Tibial nerve (tissue), 4 donors: ENCODE data around the gene CTSF. TPM values are rescaled to one million over a fixed set of nuclear protein-coding genes. Genes with fewer than 3 reads are reported as not detected.

Experiments
- DNase-seq, 2 donors: peaks; one replicate each; pipeline ENCODE4 v3.0.0-alpha.2; 2019; ENCODE audit warnings: low spot score in 2 of 2
- H3K27ac ChIP-seq, 4 donors: fragments of 200-600 bp; sonication (generic) in 3 of 4; one replicate each; pipeline ENCODE4 v1.5.1; 2017 to 2019; ENCODE audit warnings: mild to moderate bottlenecking in 1 of 4
- H3K27me3 ChIP-seq, 2 donors: fragments of 200-600 bp; sonication (generic) in 1 of 2; one replicate each; pipeline versions ENCODE4 v1.5.1 to v1.6.0; 2017 to 2019
- H3K36me3 ChIP-seq, 3 donors: fragments of 200-600 bp; sonication (generic); one replicate each; pipeline ENCODE4 v1.5.1; 2018 to 2019
- H3K4me1 ChIP-seq, 4 donors: fragments of 200-600 bp; sonication (generic) in 3 of 4; one replicate each; pipeline ENCODE4 v1.5.1; 2017 to 2019
- H3K4me3 ChIP-seq, 4 donors: fragments of 200-600 bp; sonication (generic) in 3 of 4; one replicate each; pipeline ENCODE4 v1.5.1; 2017 to 2019; ENCODE audit warnings: mild to moderate bottlenecking in 1 of 4, moderate library complexity in 1 of 4
- H3K9me3 ChIP-seq, 4 donors: fragments of 200-600 bp; sonication (generic) in 3 of 4; one replicate each; pipeline ENCODE4 v1.5.1; 2017 to 2019
- CTCF ChIP-seq, 5 experiments: fragments of 200-600 bp in 3 of 5; fragments of 450-650 bp in 2 of 5; sonication (generic) in 3 of 5; IDR thresholded peaks; one replicate each; pipeline ENCODE4 v1.5.1; 2016 to 2019; ENCODE audit warnings: antibody characterized with exemption in 5 of 5, mild to moderate bottlenecking in 3 of 5, moderate library complexity in 2 of 5
- EP300 ChIP-seq, 2 donors: sonication (generic); formaldehyde crosslinking; IDR thresholded peaks; one replicate each; pipeline ENCODE4 v1.6.1; 2017; ENCODE audit warnings: antibody characterized with exemption in 2 of 2, mild to moderate bottlenecking in 1 of 2
- POLR2A ChIP-seq, 2 donors: fragments of 450-650 bp; IDR thresholded peaks; one replicate each; pipeline ENCODE4 v1.6.1; 2017; ENCODE audit warnings: antibody characterized with exemption in 2 of 2, mild to moderate bottlenecking in 2 of 2, moderate library complexity in 2 of 2
- WGBS, 2 donors: methylation state at CpG; one replicate each; pipeline ENCODE4 v1.1.5; 2018; 5-methylcytosine and 5-hydroxymethylcytosine counted together
- total RNA-seq, 4 donors: library from RNA; depleted of rRNA; stranded (reverse); fragments of >200 nt; gene quantifications; one replicate each; pipeline ENCODE4 v1.1.0, GENCODE V29; 2016

CTSF gene
- total RNA-seq, 4 donors from 2014 or later: 102 to 322 (median 190) TPM

GRCh38 chr11:66549696-66550095 is 18.7 kb downstream of the CTSF start:
- no peaks in the 10 kb centered on the region for H3K9me3 ChIP-seq
- H3K4me3 ChIP-seq: no peak overlapping the region
- no peak for DNase-seq
- TF ChIP-seq EP300 (IDR thresholded peaks at IDR 0.05) (no peak), POLR2A (IDR thresholded peaks at IDR 0.05) (no peak), CTCF (IDR thresholded peaks at IDR 0.05) (no peak)
- no peak overlapping the region for H3K27ac ChIP-seq
- WGBS, 2 donors: 75 to 88% methylated on average over 3 of the region's 3 CpGs
- no peaks in the 10 kb centered on the region for H3K36me3 ChIP-seq
- no peaks in the 10 kb centered on the region for H3K27me3 ChIP-seq
- H3K4me1 ChIP-seq: peaks cover 4 to 29% (median 16%) of the 10 kb centered on the region in 4 donors

DNA sequence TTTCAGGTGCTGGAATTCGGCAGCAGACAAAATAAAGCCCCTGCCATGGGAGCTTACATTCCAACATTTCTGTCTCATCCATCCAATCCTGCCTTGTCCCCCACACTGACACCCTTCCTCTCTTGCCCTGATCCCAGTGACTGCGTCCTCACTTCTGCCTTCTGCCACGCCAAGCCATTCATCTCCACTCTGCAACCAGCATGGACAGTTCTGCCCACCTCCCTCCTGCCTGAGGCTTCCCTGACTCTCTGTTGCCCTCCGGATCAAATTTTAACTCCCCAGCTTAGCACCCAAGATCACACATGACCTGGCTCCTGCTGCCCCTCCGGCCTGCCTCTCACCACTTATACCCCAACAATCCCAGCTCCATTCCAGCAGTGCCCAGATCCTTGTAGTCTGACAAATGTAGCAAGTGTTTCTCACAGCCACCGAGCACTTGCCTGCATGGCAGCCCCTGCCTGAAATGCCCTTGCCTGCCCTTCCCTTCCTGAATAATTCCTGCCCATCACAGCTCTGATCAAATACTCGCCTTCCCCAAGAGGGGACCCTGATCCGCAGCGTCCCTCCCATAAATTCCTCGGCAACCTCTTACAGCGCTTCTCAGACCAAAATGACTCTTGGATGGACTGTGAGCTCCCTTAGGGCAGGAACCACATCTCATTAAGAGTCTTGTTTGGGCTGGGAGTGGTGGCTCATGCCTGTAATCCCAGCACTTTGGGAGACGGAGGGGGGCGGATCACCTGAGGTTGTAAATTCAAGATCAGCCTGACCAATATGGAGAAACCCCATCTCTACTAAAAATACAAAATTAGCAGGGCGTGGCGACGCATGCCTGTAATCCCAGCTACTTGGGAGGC is 19.4 kb downstream of the CTSF start:
- H3K27me3 ChIP-seq: no peaks in the 10 kb centered on the region
- no peak overlapping the region for H3K27ac ChIP-seq
- H3K4me3 ChIP-seq: no peak overlapping the region
- no peaks in the 10 kb centered on the region for H3K9me3 ChIP-seq
- DNase-seq: no peak
- WGBS, 2 donors: 49 to 53% methylated on average over 16 of the region's 16 CpGs
- TF ChIP-seq EP300 (IDR thresholded peaks at IDR 0.05) (no peak), CTCF (IDR thresholded peaks at IDR 0.05) (no peak), POLR2A (IDR thresholded peaks at IDR 0.05) (no peak)
- H3K36me3 ChIP-seq: no peaks in the 10 kb centered on the region
- peaks cover 4 to 36% (median 21%) of the 10 kb centered on the region in 4 donors for H3K4me1 ChIP-seq

- no peak for DNase-seq
- TF ChIP-seq POLR2A (IDR thresholded peaks at IDR 0.05) (no peak), CTCF (IDR thresholded peaks at IDR 0.05) (no peak), EP300 (IDR thresholded peaks at IDR 0.05) (no peak)
- H3K27ac ChIP-seq: no peak overlapping the region
These were observed 20.4 kb downstream of the CTSF start for GRCh38 chr11:66548041-66548440.

GRCh38 chr11:66547662-66548009 is 20.8 kb downstream of the CTSF start:
- Histone ChIP-seq H3K4me1 (peaks cover 4 to 50% (median 24%) of the 10 kb centered on the region in 4 donors), H3K4me3 (no peak overlapping the region), H3K27ac (peak overlapping the region in 1 of 4 donors; percentile 70), H3K27me3 (no peaks in the 10 kb centered on the region), H3K36me3 (peaks cover 0 to 10% (median 0%) of the 10 kb centered on the region in 3 donors), H3K9me3 (no peaks in the 10 kb centered on the region)
- 30 to 63% methylated on average over 3 of the region's 5 CpGs for WGBS, 2 donors
- DNase-seq: no peak
- no peak for TF ChIP-seq CTCF (IDR thresholded peaks at IDR 0.05)
- no peak for TF ChIP-seq POLR2A (IDR thresholded peaks at IDR 0.05)
- TF ChIP-seq EP300 (IDR thresholded peaks at IDR 0.05): no peak

More at GRCh38 chr11:66548041-66548440, 20.4 kb downstream of the CTSF start:
- H3K4me3 ChIP-seq: no peak overlapping the region
- 58 to 69% methylated on average over 6 to 11 of the region's 11 CpGs for WGBS, 2 donors
- peaks cover 0 to 6% (median 0%) of the 10 kb centered on the region in 3 donors for H3K36me3 ChIP-seq
- no peaks in the 10 kb centered on the region for H3K9me3 ChIP-seq
- peaks cover 4 to 46% (median 24%) of the 10 kb centered on the region in 4 donors for H3K4me1 ChIP-seq
- H3K27me3 ChIP-seq: no peaks in the 10 kb centered on the region

DNA sequence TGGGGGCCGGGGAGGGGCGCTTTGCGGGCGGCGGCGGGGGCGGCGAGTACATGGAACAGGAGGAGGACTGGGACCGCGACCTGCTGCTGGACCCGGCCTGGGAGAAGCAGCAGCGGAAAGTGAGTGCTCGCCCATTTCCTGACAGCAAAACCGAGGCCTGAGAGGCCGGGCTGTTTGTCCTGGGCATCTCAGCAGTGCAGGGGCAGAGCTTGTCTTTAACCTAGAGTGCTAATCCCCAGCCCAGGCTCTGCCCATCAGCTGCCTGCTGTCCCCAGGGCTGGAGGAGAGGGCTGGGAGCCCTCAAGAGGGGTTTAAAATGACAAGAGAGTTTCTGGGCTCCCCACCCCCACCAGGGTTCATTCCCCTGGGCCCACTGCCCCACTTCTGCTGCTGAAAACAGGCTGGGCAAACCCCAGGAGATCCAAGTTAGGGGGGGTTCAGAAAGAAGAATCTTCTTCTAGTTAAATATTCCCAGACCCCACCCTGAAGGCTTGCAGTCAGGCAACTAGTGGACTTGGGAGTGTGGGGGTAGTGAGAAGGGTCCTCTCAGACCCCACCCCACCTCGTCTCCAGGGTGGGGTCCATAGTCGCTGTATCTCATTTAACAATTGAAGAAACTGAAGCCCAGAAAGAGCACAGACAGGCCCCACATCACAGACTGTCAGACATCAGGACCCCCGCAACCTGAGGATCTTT is 21.3 kb downstream of the CTSF start:
- H3K4me3 ChIP-seq: peak overlapping the region in 3 of 4 donors; percentile 65 to 74 (median 70)
- peak overlapping the region in 2 of 4 donors; percentile 70 to 75 for H3K27ac ChIP-seq
- peaks cover 4 to 55% (median 24%) of the 10 kb centered on the region in 4 donors for H3K4me1 ChIP-seq
- H3K36me3 ChIP-seq: peaks cover 0 to 15% (median 0%) of the 10 kb centered on the region in 3 donors
- no peak for DNase-seq
- H3K27me3 ChIP-seq: no peaks in the 10 kb centered on the region
- no peaks in the 10 kb centered on the region for H3K9me3 ChIP-seq
- 25 to 37% methylated on average over 18 of the region's 18 CpGs for WGBS, 2 donors
- no peak for TF ChIP-seq EP300 (IDR thresholded peaks at IDR 0.05)
- TF ChIP-seq CTCF (IDR thresholded peaks at IDR 0.05): no peak
- no peak for TF ChIP-seq POLR2A (IDR thresholded peaks at IDR 0.05)
